T-helper 1 cell (primary cell): Measurements from ENCODE around the gene RMDN2.
"Not testable (repeated sequence)": the region's sequence is repeated elsewhere in the genome, so short reads cannot be mapped to it uniquely, and the experiment has no call there.

ENCODE experiments used
- DNase-seq, 5 donors: peaks; one replicate each; pipeline ENCODE4 v3.0.0-alpha.2; 2012 to 2020

RMDN2 gene

GRCh38 chr2:37902991-37903390 lies 22.1 kb upstream of the RMDN2 start:
- no peak for DNase-seq

DNA sequence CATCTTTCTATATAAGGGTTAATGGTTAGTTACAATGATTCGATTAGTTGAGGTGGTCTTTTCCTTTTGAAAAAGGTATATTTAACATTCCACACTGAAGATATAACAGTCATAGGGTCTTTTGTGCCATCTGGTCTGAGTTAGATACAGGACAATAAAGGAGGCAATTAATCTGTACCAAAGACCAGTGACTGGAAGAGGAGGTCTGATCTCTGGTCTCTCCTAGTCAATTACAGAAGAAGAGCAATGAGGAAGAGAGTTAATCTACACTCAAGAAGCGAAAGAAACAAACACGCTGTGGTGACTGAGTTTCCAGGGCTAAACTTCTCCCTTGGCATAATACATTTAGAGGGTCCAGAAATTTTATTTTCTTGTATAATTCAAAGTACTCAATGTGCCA lies 20.7 kb upstream of the RMDN2 start:
- DNase-seq, result no peak

DNA sequence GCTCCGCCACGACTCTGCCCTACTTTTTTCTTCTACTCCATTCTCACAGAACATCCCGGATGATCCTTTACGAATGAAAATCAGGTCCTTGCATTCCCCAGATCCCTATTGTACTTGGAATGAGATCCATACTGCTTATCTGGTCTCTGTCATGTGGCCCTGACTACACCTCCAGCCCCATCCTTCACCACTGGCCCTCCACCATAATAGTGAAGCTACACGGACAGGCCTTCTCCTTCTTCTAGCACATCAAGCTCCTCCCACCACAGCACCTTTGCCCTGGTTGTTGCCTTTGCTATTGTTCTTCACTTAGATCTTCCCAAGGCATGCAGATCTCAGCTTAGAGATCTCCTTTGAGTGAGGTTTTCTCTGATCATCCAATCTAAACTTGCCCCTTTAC lies 20.1 kb upstream of the RMDN2 start:
- DNase-seq, result no peak

GRCh38 chr2:37906131-37906530 lies 19.0 kb upstream of the RMDN2 start:
- no peak for DNase-seq

DNA sequence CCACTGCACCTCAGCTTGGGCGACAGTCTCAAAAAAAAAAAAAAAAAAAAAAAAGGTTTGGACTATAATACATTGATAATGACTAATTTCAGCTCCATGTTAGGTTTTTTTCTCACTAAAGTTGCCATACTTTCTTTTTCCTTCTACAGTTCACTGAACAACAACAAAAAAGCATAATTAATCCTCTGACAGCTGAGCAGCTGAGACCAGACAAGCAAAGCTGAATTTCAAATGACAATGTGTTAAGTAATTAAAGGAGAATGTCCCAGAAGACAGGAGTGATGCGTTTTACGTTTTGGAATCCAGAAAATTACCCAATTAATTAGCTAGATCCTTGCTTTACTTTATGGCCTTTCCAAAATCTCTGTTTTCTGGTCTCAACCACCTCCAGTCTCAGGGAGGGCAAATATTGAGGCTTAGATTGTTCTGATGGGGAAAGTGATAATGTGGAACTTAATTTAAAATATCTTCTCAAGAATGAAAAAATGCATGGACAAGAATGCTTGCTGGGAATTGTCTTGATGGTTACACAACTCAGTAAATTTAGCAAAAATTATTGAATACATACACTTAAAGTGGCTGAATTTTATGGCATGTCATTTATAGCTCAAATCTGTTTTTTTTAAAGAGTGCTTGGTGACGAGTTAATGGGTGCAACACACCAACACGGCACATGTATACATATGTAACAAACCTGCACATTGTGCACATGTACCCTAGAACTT lies 17.4 kb upstream of the RMDN2 start:
- DNase-seq, result no peak

GRCh38 chr2:37911296-37911873 lies 13.7 kb upstream of the RMDN2 start:
- no peak for DNase-seq

GRCh38 chr2:37912056-37912455 lies 13.0 kb upstream of the RMDN2 start:
- DNase-seq, result no peak

- DNase-seq, result no peak
These were observed 12.5 kb upstream of the RMDN2 start for GRCh38 chr2:37912616-37913015.

GRCh38 chr2:37914340-37914739 lies 10.7 kb upstream of the RMDN2 start:
- DNase-seq, result no peak

DNA sequence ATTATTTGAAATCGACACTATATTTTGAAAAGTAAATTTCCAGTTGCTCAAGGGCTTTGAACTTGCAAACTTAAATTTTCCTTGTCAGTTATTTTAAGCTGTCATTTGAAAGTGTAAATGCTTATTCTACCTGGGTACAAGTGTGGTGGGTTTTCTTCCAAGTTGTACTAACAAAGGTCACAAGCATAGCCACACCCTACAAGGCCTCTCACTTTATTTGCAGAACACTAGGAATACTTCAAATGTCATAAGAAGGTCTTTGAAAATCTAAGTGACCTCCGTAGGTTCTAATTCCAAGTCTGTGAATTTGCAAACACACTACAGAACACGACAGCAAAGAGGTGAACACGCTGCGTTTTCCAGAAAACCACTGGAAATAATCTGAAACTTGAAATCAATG lies 9.3 kb upstream of the RMDN2 start:
- no peak for DNase-seq

- DNase-seq, result no peak
These were observed 8.5 kb upstream of the RMDN2 start for GRCh38 chr2:37916512-37917082.

GRCh38 chr2:37917281-37918228 lies 7.5 kb upstream of the RMDN2 start:
- DNase-seq, result no peak

DNA sequence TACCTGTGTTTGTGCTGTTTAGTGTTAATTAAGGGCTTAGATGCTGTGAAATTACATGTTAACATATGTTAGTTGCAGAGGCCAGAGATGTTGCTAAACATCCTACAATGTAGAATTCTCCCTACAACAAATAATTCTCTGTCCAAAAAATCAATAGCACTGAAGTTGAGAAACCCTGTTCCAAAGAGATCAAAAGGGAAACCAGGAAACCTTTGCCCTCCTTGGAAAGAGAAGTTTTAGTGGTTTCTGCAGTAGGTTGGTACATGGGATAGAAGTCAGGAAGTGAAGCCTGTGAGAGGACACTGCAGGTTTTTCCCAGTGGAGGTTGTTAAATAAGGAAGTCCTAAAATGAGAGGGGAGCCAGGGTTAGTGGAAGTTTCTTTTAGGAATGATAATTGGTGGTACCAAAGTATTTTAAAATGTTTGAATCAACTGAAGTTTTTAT lies 6.3 kb upstream of the RMDN2 start:
- no peak for DNase-seq

- no peak for DNase-seq
These were observed 5.5 kb upstream of the RMDN2 start for GRCh38 chr2:37919631-37920032.

DNA sequence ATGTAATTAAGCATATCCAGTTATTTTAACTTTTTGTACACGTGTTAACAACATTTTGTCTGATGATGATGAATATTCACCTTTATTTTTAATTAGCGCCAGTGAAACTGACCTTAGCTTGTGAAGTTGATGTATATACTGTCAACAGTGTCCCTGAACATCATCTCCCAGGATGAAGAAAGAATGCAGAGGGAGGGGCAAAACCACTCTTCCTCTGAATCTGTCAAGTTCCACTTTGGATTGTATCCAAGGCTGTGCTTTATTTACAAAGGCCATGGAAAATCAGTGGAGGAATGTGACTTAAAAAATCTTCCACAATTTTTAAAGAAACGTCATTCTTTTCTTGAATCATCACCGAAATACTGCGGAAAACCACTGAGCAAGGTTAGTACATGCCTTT lies 4.5 kb upstream of the RMDN2 start:
- no peak for DNase-seq

GRCh38 chr2:37921781-37922180 lies 3.3 kb upstream of the RMDN2 start:
- DNase-seq, result no peak

- no peak for DNase-seq
These were observed 1.6 kb upstream of the RMDN2 start for GRCh38 chr2:37923308-37924055.

GRCh38 chr2:37926635-37927034 lies 1.5 kb downstream of the RMDN2 start:
- no peak for DNase-seq

- DNase-seq, result no peak
These were observed 3.3 kb downstream of the RMDN2 start for GRCh38 chr2:37928377-37928776.

DNA sequence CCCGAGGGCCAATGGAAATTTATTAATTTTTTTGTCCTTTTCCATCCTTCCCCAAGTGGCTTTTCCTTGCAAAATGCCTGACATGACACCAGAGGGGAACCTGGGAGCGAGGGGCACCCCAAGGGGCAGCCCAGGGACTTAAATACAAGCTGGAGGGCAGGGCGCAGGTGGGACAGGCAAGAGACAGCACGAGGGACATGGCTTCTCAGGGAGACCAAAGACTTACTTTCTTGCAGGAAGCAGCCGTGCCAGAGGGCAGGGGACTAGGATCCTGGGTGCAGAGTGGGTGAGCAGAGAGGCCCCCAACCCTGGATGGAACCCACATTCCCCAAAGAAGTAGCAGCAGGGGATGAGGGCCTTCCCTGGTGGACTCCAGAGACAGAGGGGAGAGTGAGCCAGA lies 5.3 kb downstream of the RMDN2 start:
- DNase-seq, result not testable (repeated sequence)

DNA sequence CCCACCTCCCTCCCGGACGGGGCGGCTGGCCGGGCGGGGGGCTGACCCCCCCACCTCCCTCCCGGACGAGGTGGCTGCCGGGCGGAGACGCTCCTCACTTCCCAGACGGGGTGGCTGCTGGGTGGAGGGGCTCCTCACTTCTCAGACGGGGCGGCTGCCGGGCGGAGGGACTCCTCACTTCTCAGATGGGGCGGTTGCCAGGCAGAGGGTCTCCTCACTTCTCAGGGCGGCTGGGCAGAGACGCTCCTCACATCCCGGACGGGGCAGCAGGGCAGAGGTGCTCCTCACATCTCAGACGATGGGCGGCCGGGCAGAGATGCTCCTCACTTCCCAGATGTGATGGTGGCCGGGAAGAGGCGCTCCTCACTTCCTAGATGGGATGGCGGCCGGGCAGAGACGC lies 7.8 kb downstream of the RMDN2 start:
- not testable (repeated sequence) for DNase-seq
